B cell (primary cell): ENCODE data around the gene RIPOR3. TPM values are rescaled to one million over a fixed set of nuclear protein-coding genes. Genes with fewer than 3 reads are reported as not detected.

Experiments
- ATAC-seq: fragments of 200-7000 bp; cut with Tn5 transposase; one replicate; pipeline ENCODE4 v1.10.0; 2021; ENCODE audit warnings: low read depth, mild to moderate bottlenecking, moderate number of reproducible peaks, moderate library complexity
- CTCF ChIA-PET: fragments of 350-600 bp; sonication (Branson Sonifier 250); formaldehyde crosslinking; loops from one replicate; lab custom pipeline; 2021; ENCODE audit warnings: antibody characterized with exemption, inconsistent platforms; lab: Charles Lee
- POLR2A ChIA-PET: fragments of 350-600 bp; sonication (Branson Sonifier 250); formaldehyde crosslinking; loops from one replicate; lab custom pipeline; 2021; ENCODE audit warnings: antibody characterized with exemption; lab: Charles Lee
- DNase-seq: peaks from one replicate; pipeline ENCODE4 v3.0.0; 2013
- H2AFZ ChIP-seq: 2 replicates; pipeline ENCODE4 v1.6.1; 2012; ENCODE audit warnings: mild to moderate bottlenecking, low read depth, low read length; ENCODE audit not compliant: insufficient read depth, poor library complexity, severe bottlenecking
- H3K27ac ChIP-seq, 2 donors: 1 replicate in 1 of 2; 2 replicates in 1 of 2; pipeline ENCODE4 v1.5.1; 2012 to 2013; ENCODE audit warnings: low read length in 2 of 2, mild to moderate bottlenecking in 2 of 2, moderate library complexity in 1 of 2
- H3K27me3 ChIP-seq, 4 experiments: fragments of 200-600 bp in 1 of 4; sonication (generic) in 1 of 4; replicated peaks in 1 of 4; 1 replicate in 2 of 4; 2 replicates in 2 of 4; pipeline versions ENCODE4 v1.6.1 to v1.7.0; 2013 to 2016; ENCODE audit warnings: low read length in 3 of 4, mild to moderate bottlenecking in 2 of 4, mixed read lengths in 1 of 4, moderate library complexity in 1 of 4; ENCODE audit not compliant: insufficient read depth in 4 of 4, control insufficient read depth in 3 of 4; ENCODE audit errors: control extremely low read depth in 1 of 4
- H3K36me3 ChIP-seq, 2 experiments: replicated peaks in 1 of 2; 1 replicate in 1 of 2; 2 replicates in 1 of 2; pipeline versions ENCODE4 v1.6.1 to v1.7.1; 2013; ENCODE audit warnings: low read length in 1 of 2; ENCODE audit not compliant: insufficient read depth in 2 of 2, control insufficient read depth in 1 of 2; ENCODE audit errors: control extremely low read depth in 1 of 2, extremely low read depth in 1 of 2
- H3K4me1 ChIP-seq, 2 donors: fragments of 200-600 bp in 1 of 2; sonication (generic) in 1 of 2; 1 replicate in 1 of 2; 2 replicates in 1 of 2; pipeline versions ENCODE4 v1.5.1 to v1.6.1; 2013 to 2017; ENCODE audit warnings: low read length in 2 of 2; ENCODE audit not compliant: control insufficient read depth in 2 of 2, insufficient read depth in 2 of 2
- H3K4me2 ChIP-seq: replicated peaks from 2 replicates; pipeline ENCODE3; 2012; ENCODE audit warnings: mild to moderate bottlenecking, low read depth, low read length; ENCODE audit not compliant: poor library complexity, severe bottlenecking
- H3K4me3 ChIP-seq, 5 experiments: fragments of 200-600 bp in 1 of 5; sonication (generic) in 1 of 5; 1 replicate in 3 of 5; 2 replicates in 2 of 5; pipeline versions ENCODE4 v1.5.1 to v1.7.0; 2011 to 2016; ENCODE audit warnings: low read length in 4 of 5, mild to moderate bottlenecking in 4 of 5, low read depth in 2 of 5, control low read depth in 1 of 5, moderate library complexity in 1 of 5; ENCODE audit not compliant: insufficient read depth in 1 of 5; ENCODE audit errors: control extremely low read depth in 1 of 5, extremely low read depth in 1 of 5
- H3K79me2 ChIP-seq: fragments of 200-600 bp; sonication (generic); one replicate; pipeline ENCODE4 v1.6.0; 2016; ENCODE audit warnings: low read length; ENCODE audit not compliant: control insufficient read depth, insufficient read depth
- H3K9ac ChIP-seq: fragments of 200-600 bp; sonication (generic); 2 replicates; pipeline ENCODE4 v1.6.1; 2017; ENCODE audit warnings: mild to moderate bottlenecking, low read length, moderate library complexity
- H3K9me3 ChIP-seq, 3 donors: one replicate each; pipeline versions ENCODE4 v1.6.1 to v1.7.1; 2013; ENCODE audit warnings: low read length in 2 of 3; ENCODE audit not compliant: control insufficient read depth in 2 of 3, insufficient read depth in 1 of 3; ENCODE audit errors: control extremely low read depth in 1 of 3
- H4K20me1 ChIP-seq: 2 replicates; pipeline ENCODE4 v1.6.0; 2012; ENCODE audit warnings: mild to moderate bottlenecking, low read length; ENCODE audit not compliant: insufficient read depth, control insufficient read depth, poor library complexity, severe bottlenecking
- H3K27ac Mint-ChIP-seq: one replicate; pipeline ENCODE4 v1.8.0; 2021; ENCODE audit warnings: mixed read lengths
- H3K27me3 Mint-ChIP-seq: one replicate; pipeline ENCODE4 v1.8.0; 2021; ENCODE audit warnings: mixed read lengths
- H3K4me1 Mint-ChIP-seq: one replicate; pipeline ENCODE4 v1.8.0; 2021; ENCODE audit warnings: mixed read lengths
- H3K4me3 Mint-ChIP-seq: one replicate; pipeline ENCODE4 v1.8.0; 2021; ENCODE audit warnings: mixed read lengths
- H3K9me3 Mint-ChIP-seq: one replicate; pipeline ENCODE4 v1.8.0; 2022; ENCODE audit warnings: mixed read lengths; ENCODE audit not compliant: insufficient read depth
- EZH2 ChIP-seq: IDR thresholded peaks from 2 replicates; pipeline ENCODE4 v1.6.1; 2012; ENCODE audit warnings: borderline replicate concordance, low read depth, mild to moderate bottlenecking, moderate library complexity, low read length; ENCODE audit not compliant: insufficient read depth, poor library complexity, severe bottlenecking
- WGBS: methylation state at CpG from one replicate; pipeline ENCODE4 v1.1.5; 2013; ENCODE audit warnings: missing lambda C conversion rate; ENCODE audit not compliant: insufficient coverage; 5-methylcytosine and 5-hydroxymethylcytosine counted together
- intact Hi-C: fragments of 100-400 bp; cut with micrococcal nuclease; formaldehyde crosslinking; loops from one replicate; pipeline ENCODE4 v1.10.0; 2022
- polyA plus RNA-seq: library from polyadenylated mRNA; depleted of rRNA; stranded (reverse); fragments of >200 nt; gene quantifications from 2 replicates; pipeline ENCODE4 v1.2.3, GENCODE V29; 2012
- total RNA-seq, 2 donors: library from RNA; stranded (reverse); fragments of 120-200 nt in 1 of 2; gene quantifications; 1 replicate in 1 of 2; 2 replicates in 1 of 2; pipeline versions ENCODE4 v1.2.3 to v1.2.4, GENCODE V29; 2013 to 2022
- TF ChIP-seq, protein P1 (sequence below): fragments of 200-600 bp; IDR thresholded peaks from one replicate; pipeline ENCODE4 v1.8.0; 2022; ENCODE audit warnings: antibody characterized with exemption, mild to moderate bottlenecking

Gene RIPOR3
- total and polyA plus RNA-seq, 2 donors (not counting 1 experiment from before 2014, with no cell fraction given) = 0.09 to 0.27 TPM

DNA sequence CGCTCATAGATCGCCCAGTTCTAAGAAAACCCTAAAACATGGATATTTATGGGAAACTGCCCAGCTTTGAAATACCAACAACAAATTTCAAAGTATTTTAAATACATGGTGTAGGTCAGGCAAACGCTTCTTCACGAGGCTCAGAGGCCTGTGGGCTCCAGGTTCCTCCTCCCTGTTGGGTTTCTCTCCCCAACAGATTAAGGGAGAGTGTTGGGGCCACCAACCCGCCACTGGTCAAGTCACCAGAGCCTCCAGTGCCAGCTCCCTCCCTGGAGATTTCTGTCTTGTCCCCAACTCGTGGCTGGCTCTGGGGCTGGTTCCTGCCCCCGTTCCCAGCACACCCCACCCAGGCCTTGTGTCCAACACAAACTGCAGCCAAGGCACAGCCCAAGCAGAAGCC is 93.3 kb downstream of the RIPOR3 start:
- 76% methylated on average over 4 of the region's 7 CpGs for WGBS
- no peaks in the 10 kb centered on the region for H3K79me2 ChIP-seq
- Mint-ChIP-seq H3K27ac (no peak overlapping the region), H3K4me1 (peaks cover 28% of the 10 kb centered on the region), H3K4me3 (no peak overlapping the region), H3K9me3 (no peaks in the 10 kb centered on the region), H3K27me3 (peaks cover 7% of the 10 kb centered on the region)
- no peak for TF ChIP-seq EZH2
- TF ChIP-seq, protein P1, sequence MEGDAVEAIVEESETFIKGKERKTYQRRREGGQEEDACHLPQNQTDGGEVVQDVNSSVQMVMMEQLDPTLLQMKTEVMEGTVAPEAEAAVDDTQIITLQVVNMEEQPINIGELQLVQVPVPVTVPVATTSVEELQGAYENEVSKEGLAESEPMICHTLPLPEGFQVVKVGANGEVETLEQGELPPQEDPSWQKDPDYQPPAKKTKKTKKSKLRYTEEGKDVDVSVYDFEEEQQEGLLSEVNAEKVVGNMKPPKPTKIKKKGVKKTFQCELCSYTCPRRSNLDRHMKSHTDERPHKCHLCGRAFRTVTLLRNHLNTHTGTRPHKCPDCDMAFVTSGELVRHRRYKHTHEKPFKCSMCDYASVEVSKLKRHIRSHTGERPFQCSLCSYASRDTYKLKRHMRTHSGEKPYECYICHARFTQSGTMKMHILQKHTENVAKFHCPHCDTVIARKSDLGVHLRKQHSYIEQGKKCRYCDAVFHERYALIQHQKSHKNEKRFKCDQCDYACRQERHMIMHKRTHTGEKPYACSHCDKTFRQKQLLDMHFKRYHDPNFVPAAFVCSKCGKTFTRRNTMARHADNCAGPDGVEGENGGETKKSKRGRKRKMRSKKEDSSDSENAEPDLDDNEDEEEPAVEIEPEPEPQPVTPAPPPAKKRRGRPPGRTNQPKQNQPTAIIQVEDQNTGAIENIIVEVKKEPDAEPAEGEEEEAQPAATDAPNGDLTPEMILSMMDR = no peak
- H3K4me2 ChIP-seq = no peak overlapping the region
- CTCF ChIA-PET = interaction anchor here (1.2 to 3.5 kb wide), 2 partner anchors 9 to 133 kb away, joined by 5 to 18 read pairs; no protein-coding TSS in a partner anchor
- peaks cover 12 to 26% of the 10 kb centered on the region in 2 donors for H3K4me1 ChIP-seq
- peaks cover 0 to 11% (median 0%) of the 10 kb centered on the region in 3 donors for H3K9me3 ChIP-seq
- H3K4me3 ChIP-seq = no peak overlapping the region
- DNase-seq (no peak), ATAC-seq (no peak)
- no peak overlapping the region for H2AFZ ChIP-seq
- peaks cover 0 to 17% (median 0%) of the 10 kb centered on the region in 4 experiments for H3K27me3 ChIP-seq
- H3K36me3 ChIP-seq = no peaks in the 10 kb centered on the region
- intact Hi-C loops = no loop called here
- H3K27ac ChIP-seq = no peak overlapping the region
- H4K20me1 ChIP-seq = no peaks in the 10 kb centered on the region
- H3K9ac ChIP-seq = no peak overlapping the region
- POLR2A ChIA-PET = no interaction called here

DNA sequence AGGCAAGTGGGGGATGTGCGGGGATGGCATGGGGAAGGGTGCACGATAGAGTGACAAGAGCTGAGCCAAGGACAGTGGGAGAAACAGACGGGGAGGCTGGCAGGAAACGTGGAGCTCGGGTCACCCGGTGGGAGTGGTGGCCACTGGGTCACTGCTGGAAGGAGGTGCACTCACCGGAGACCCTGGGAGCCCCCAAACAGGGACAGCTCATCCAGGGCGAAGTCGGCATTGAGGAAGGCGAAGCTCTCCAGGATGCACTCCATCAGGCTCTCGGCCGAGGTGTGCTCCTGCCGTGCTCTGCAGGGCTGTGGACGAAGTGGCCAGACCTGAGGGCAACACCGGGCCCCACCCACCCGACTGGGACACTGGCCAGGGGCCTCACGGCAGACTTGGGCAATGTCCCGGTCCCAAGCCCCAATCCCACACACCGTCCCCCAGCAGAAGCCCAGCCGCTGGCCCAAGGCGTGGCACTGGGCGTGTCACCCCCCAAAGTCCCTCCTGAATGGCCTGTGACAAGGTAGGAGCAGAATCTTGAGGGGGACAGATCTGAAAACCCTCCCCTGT is 93.9 kb downstream of the RIPOR3 start:
- peaks cover 0 to 5% (median 0%) of the 10 kb centered on the region in 3 donors for H3K9me3 ChIP-seq
- H3K79me2 ChIP-seq = no peaks in the 10 kb centered on the region
- no peak overlapping the region for H3K4me2 ChIP-seq
- intact Hi-C loops = no loop called here
- Mint-ChIP-seq H3K4me1 (peaks cover 26% of the 10 kb centered on the region), H3K4me3 (no peak overlapping the region), H3K27me3 (peaks cover 3% of the 10 kb centered on the region), H3K27ac (no peak overlapping the region), H3K9me3 (no peaks in the 10 kb centered on the region)
- H3K36me3 ChIP-seq = no peaks in the 10 kb centered on the region
- ChIA-PET POLR2A (no interaction called here), CTCF (interaction anchor here (0.6 to 3.5 kb wide), 4 partner anchors 8 to 134 kb away, joined by 3 to 18 read pairs (median 4); partner anchors contain the start of gene PARD6B)
- H3K4me1 ChIP-seq = peaks cover 12 to 26% of the 10 kb centered on the region in 2 donors
- DNase-seq = peak; percentile 17
- H3K9ac ChIP-seq = no peak overlapping the region
- no peaks in the 10 kb centered on the region for H4K20me1 ChIP-seq
- ATAC-seq = no peak
- 86% methylated on average over 18 of the region's 22 CpGs for WGBS
- H3K27ac ChIP-seq = no peak overlapping the region
- TF ChIP-seq EZH2 = no peak
- TF ChIP-seq, protein P1 = no peak
- no peak overlapping the region for H2AFZ ChIP-seq
- peaks cover 0 to 11% (median 0%) of the 10 kb centered on the region in 4 experiments for H3K27me3 ChIP-seq
- no peak overlapping the region for H3K4me3 ChIP-seq
